PFSK-1 (cell line): ENCODE data around the gene IFRD2.

Experiments
- POLR2AphosphoS5 ChIP-seq: IDR thresholded peaks from 2 replicates; pipeline ENCODE4 v1.6.1; 2012; ENCODE audit warnings: low read depth, mild to moderate bottlenecking, control low read depth, low read length, moderate library complexity
- REST ChIP-seq, 2 experiments: IDR thresholded peaks; 2 replicates each; pipeline versions ENCODE4 v1.6.1 to v1.8.0; 2011 to 2012; ENCODE audit warnings: low read depth in 2 of 2, low read length in 2 of 2, control low read depth in 1 of 2, inconsistent platforms in 1 of 2, mild to moderate bottlenecking in 1 of 2, moderate library complexity in 1 of 2; ENCODE audit not compliant: insufficient read depth in 1 of 2
- SIN3A ChIP-seq: IDR thresholded peaks from 2 replicates; pipeline ENCODE4 v1.6.1; 2012; ENCODE audit warnings: mild to moderate bottlenecking, low read length, moderate library complexity, borderline replicate concordance; ENCODE audit not compliant: insufficient read depth
- TAF1 ChIP-seq: IDR thresholded peaks from 2 replicates; pipeline ENCODE4 v1.6.1; 2012; ENCODE audit warnings: low read length, control low read depth, borderline replicate concordance; ENCODE audit not compliant: insufficient read depth

GRCh38 chr3:50238549-50239026, 53.6 kb downstream of the IFRD2 start:
- TF ChIP-seq TAF1 (no peak), POLR2AphosphoS5 (no peak), REST (IDR thresholded peaks at IDR 0.05; ENCODE audit: insufficient read depth in 1 of 2, low read depth in 2 of 2, low read length in 2 of 2) (no peak), SIN3A (no peak)
